Trophoblast cell (in vitro differentiated cells and primary cell): ENCODE results near the gene TRABD2B.

Experiments
- DNase-seq, 2 donors: peaks; one replicate each; pipeline ENCODE4 v3.0.0-alpha.2; 2016
- H2AFZ ChIP-seq: 2 replicates; pipeline ENCODE4 v1.6.1; 2013; ENCODE audit warnings: low read length, moderate library complexity, mild to moderate bottlenecking; ENCODE audit not compliant: insufficient read depth, poor library complexity
- H2AK5ac ChIP-seq: 2 replicates; pipeline ENCODE4 v1.6.1; 2013; ENCODE audit warnings: mild to moderate bottlenecking, low read length
- H2BK120ac ChIP-seq: 2 replicates; pipeline ENCODE4 v1.6.1; 2013; ENCODE audit warnings: low read length, mild to moderate bottlenecking, moderate library complexity; ENCODE audit not compliant: insufficient read depth, poor library complexity
- H2BK12ac ChIP-seq: 2 replicates; pipeline ENCODE4 v1.6.1; 2013; ENCODE audit warnings: mild to moderate bottlenecking, low read length, moderate library complexity
- H2BK5ac ChIP-seq: 2 replicates; pipeline ENCODE4 v1.6.1; 2013; ENCODE audit warnings: low read length, low read depth, moderate library complexity, mild to moderate bottlenecking; ENCODE audit not compliant: poor library complexity
- H3K14ac ChIP-seq: 2 replicates; pipeline ENCODE4 v1.6.1; 2013; ENCODE audit warnings: mild to moderate bottlenecking, low read length
- H3K18ac ChIP-seq: 2 replicates; pipeline ENCODE4 v1.6.1; 2013; ENCODE audit warnings: mild to moderate bottlenecking, low read length
- H3K23ac ChIP-seq: 2 replicates; pipeline ENCODE4 v1.6.1; 2013; ENCODE audit warnings: low read length
- H3K27ac ChIP-seq: 2 replicates; pipeline ENCODE4 v1.5.1; 2013; ENCODE audit warnings: low read depth, mild to moderate bottlenecking, inconsistent platforms, low read length, moderate library complexity
- H3K27me3 ChIP-seq: 2 replicates; pipeline ENCODE4 v1.6.1; 2013; ENCODE audit warnings: inconsistent platforms, mild to moderate bottlenecking, low read length, moderate library complexity; ENCODE audit not compliant: insufficient read depth
- H3K36me3 ChIP-seq, 2 experiments: 1 replicate in 1 of 2; 2 replicates in 1 of 2; pipeline ENCODE4 v1.6.1; 2013; ENCODE audit warnings: low read length in 2 of 2, mild to moderate bottlenecking in 2 of 2, moderate library complexity in 1 of 2; ENCODE audit not compliant: insufficient read depth in 2 of 2, control insufficient read depth in 1 of 2
- H3K4ac ChIP-seq: 2 replicates; pipeline ENCODE4 v1.6.1; 2013; ENCODE audit warnings: low read depth, mild to moderate bottlenecking, low read length, moderate library complexity
- H3K4me1 ChIP-seq, 2 experiments: 1 replicate in 1 of 2; 2 replicates in 1 of 2; pipeline ENCODE4 v1.6.1; 2013; ENCODE audit warnings: low read length in 2 of 2, mild to moderate bottlenecking in 2 of 2, moderate library complexity in 1 of 2; ENCODE audit not compliant: insufficient read depth in 2 of 2, control insufficient read depth in 1 of 2
- H3K4me2 ChIP-seq: 2 replicates; pipeline ENCODE4 v1.6.1; 2013; ENCODE audit warnings: inconsistent platforms, mild to moderate bottlenecking, low read length, moderate library complexity
- H3K4me3 ChIP-seq: 2 replicates; pipeline ENCODE4 v1.5.1; 2013; ENCODE audit warnings: mild to moderate bottlenecking, low read depth, low read length, inconsistent platforms
- H3K79me1 ChIP-seq: one replicate; pipeline ENCODE4 v1.6.1; 2013; ENCODE audit warnings: low read length
- H3K79me2 ChIP-seq: 2 replicates; pipeline ENCODE4 v1.6.1; 2013; ENCODE audit warnings: low read length, mild to moderate bottlenecking; ENCODE audit not compliant: control insufficient read depth, insufficient read depth, poor library complexity
- H3K9ac ChIP-seq: 2 replicates; pipeline ENCODE4 v1.6.1; 2013; ENCODE audit warnings: mild to moderate bottlenecking, low read length
- H3K9me3 ChIP-seq: 2 replicates; pipeline ENCODE4 v1.6.1; 2013; ENCODE audit warnings: low read depth, mild to moderate bottlenecking, control low read depth, inconsistent platforms, low read length; ENCODE audit not compliant: insufficient read depth
- H4K12ac ChIP-seq: 2 replicates; pipeline ENCODE4 v1.6.1; 2013; ENCODE audit warnings: low read depth, mild to moderate bottlenecking, low read length, moderate library complexity
- H4K8ac ChIP-seq: 2 replicates; pipeline ENCODE4 v1.6.1; 2013; ENCODE audit warnings: low read depth, mild to moderate bottlenecking, low read length, moderate library complexity
- H4K91ac ChIP-seq: one replicate; pipeline ENCODE4 v1.6.1; 2013; ENCODE audit warnings: low read depth, mild to moderate bottlenecking, low read length, moderate library complexity
- WGBS: extraction: QIAGEN DNeasy Blood & Tissue Kit; methylation state at CpG from one replicate; pipeline ENCODE4 v1.1.7; 2013; ENCODE audit warnings: missing lambda C conversion rate; ENCODE audit not compliant: insufficient read length, insufficient coverage; ENCODE audit errors: extremely low coverage; 5-methylcytosine and 5-hydroxymethylcytosine counted together

TRABD2B gene

GRCh38 chr1:48013270-48013669, 16.1 kb upstream of the TRABD2B start:
- Histone ChIP-seq H3K18ac (no peak overlapping the region), H2AFZ (no peak overlapping the region), H2BK12ac (no peak overlapping the region), H3K9me3 (no peaks in the 10 kb centered on the region), H3K4ac (no peak overlapping the region), H3K4me3 (no peak overlapping the region), H3K4me2 (no peak overlapping the region), H2BK120ac (no peak overlapping the region), H3K79me2 (no peaks in the 10 kb centered on the region), H3K79me1 (no peaks in the 10 kb centered on the region), H4K12ac (no peak overlapping the region), H4K91ac (no peak overlapping the region), H3K27me3 (no peaks in the 10 kb centered on the region), H2BK5ac (no peak overlapping the region), H3K9ac (no peak overlapping the region), H3K27ac (no peak overlapping the region), H3K14ac (no peak overlapping the region), H4K8ac (no peak overlapping the region), H2AK5ac (no peak overlapping the region), H3K23ac (no peak overlapping the region), H3K4me1 (no peaks in the 10 kb centered on the region), H3K36me3 (no peaks in the 10 kb centered on the region)
- no peak for DNase-seq

- Histone ChIP-seq H3K4me2 (no peak overlapping the region), H3K9me3 (no peaks in the 10 kb centered on the region), H3K23ac (no peak overlapping the region), H3K14ac (no peak overlapping the region), H3K27me3 (no peaks in the 10 kb centered on the region), H3K18ac (no peak overlapping the region), H3K36me3 (no peaks in the 10 kb centered on the region), H2AK5ac (no peak overlapping the region), H3K79me1 (no peaks in the 10 kb centered on the region), H2AFZ (no peak overlapping the region), H3K27ac (no peak overlapping the region), H4K12ac (no peak overlapping the region), H4K91ac (no peak overlapping the region), H4K8ac (no peak overlapping the region), H2BK12ac (no peak overlapping the region), H3K4ac (no peak overlapping the region), H2BK120ac (no peak overlapping the region), H3K4me1 (no peaks in the 10 kb centered on the region), H3K9ac (no peak overlapping the region), H3K4me3 (no peak overlapping the region), H3K79me2 (no peaks in the 10 kb centered on the region), H2BK5ac (no peak overlapping the region)
- no peak for DNase-seq
- no CpG with 5 or more reads among the region's 2 CpGs for WGBS
These were observed 9.9 kb upstream of the TRABD2B start for GRCh38 chr1:48007047-48007446.

- Histone ChIP-seq H3K9ac (no peak overlapping the region), H3K27me3 (no peaks in the 10 kb centered on the region)
These were observed 9.1 kb upstream of the TRABD2B start for GRCh38 chr1:48006264-48006663.

GRCh38 chr1:48005253-48006117, 8.3 kb upstream of the TRABD2B start:
- Histone ChIP-seq H4K12ac (no peak overlapping the region), H2BK12ac (no peak overlapping the region), H3K4me3 (no peak overlapping the region), H2BK120ac (no peak overlapping the region), H3K9me3 (no peaks in the 10 kb centered on the region), H3K14ac (no peak overlapping the region), H3K23ac (no peak overlapping the region), H2AFZ (no peak overlapping the region), H3K4ac (no peak overlapping the region), H3K27me3 (peaks cover 3% of the 10 kb centered on the region), H3K9ac (no peak overlapping the region), H4K8ac (no peak overlapping the region), H4K91ac (no peak overlapping the region), H3K79me2 (no peaks in the 10 kb centered on the region), H3K36me3 (no peaks in the 10 kb centered on the region), H3K79me1 (no peaks in the 10 kb centered on the region), H2BK5ac (no peak overlapping the region), H3K4me2 (no peak overlapping the region), H2AK5ac (no peak overlapping the region), H3K27ac (no peak overlapping the region), H3K4me1 (no peaks in the 10 kb centered on the region), H3K18ac (no peak overlapping the region)
- no peak for DNase-seq
- no CpG with 5 or more reads among the region's 8 CpGs for WGBS

More at GRCh38 chr1:48006264-48006663, 9.1 kb upstream of the TRABD2B start:
- H2AK5ac ChIP-seq, result no peak overlapping the region
- no peak overlapping the region for H3K27ac ChIP-seq
- H4K8ac ChIP-seq, result no peak overlapping the region
- no peak overlapping the region for H3K14ac ChIP-seq
- H3K18ac ChIP-seq, result no peak overlapping the region
- H3K4me3 ChIP-seq, result no peak overlapping the region
- H4K12ac ChIP-seq, result no peak overlapping the region
- H3K4me2 ChIP-seq, result no peak overlapping the region
- no peaks in the 10 kb centered on the region for H3K9me3 ChIP-seq
- WGBS, result no CpG with 5 or more reads among the region's 1 CpG
- H3K4me1 ChIP-seq, result no peaks in the 10 kb centered on the region
- H2AFZ ChIP-seq, result no peak overlapping the region
- no peak overlapping the region for H2BK120ac ChIP-seq
- DNase-seq, result no peak
- H2BK5ac ChIP-seq, result no peak overlapping the region
- H3K4ac ChIP-seq, result no peak overlapping the region
- H3K79me2 ChIP-seq, result no peaks in the 10 kb centered on the region
- no peak overlapping the region for H3K23ac ChIP-seq
- no peak overlapping the region for H4K91ac ChIP-seq
- H2BK12ac ChIP-seq, result no peak overlapping the region
- no peaks in the 10 kb centered on the region for H3K36me3 ChIP-seq
- H3K79me1 ChIP-seq, result no peaks in the 10 kb centered on the region
